B cell (primary cell): ENCODE data around the gene HOXD10. TPM values are rescaled to one million over a fixed set of nuclear protein-coding genes. Genes with fewer than 3 reads are reported as not detected.

Experiments
- ATAC-seq: fragments of 200-7000 bp; cut with Tn5 transposase; one replicate; pipeline ENCODE4 v1.10.0; 2021; ENCODE audit warnings: low read depth, mild to moderate bottlenecking, moderate number of reproducible peaks, moderate library complexity
- CTCF ChIA-PET: fragments of 350-600 bp; sonication (Branson Sonifier 250); formaldehyde crosslinking; loops from one replicate; lab custom pipeline; 2021; ENCODE audit warnings: antibody characterized with exemption, inconsistent platforms; lab: Charles Lee
- POLR2A ChIA-PET: fragments of 350-600 bp; sonication (Branson Sonifier 250); formaldehyde crosslinking; loops from one replicate; lab custom pipeline; 2021; ENCODE audit warnings: antibody characterized with exemption; lab: Charles Lee
- DNase-seq: peaks from one replicate; pipeline ENCODE4 v3.0.0; 2013
- H2AFZ ChIP-seq: 2 replicates; pipeline ENCODE4 v1.6.1; 2012; ENCODE audit warnings: mild to moderate bottlenecking, low read depth, low read length; ENCODE audit not compliant: insufficient read depth, poor library complexity, severe bottlenecking
- H3K27ac ChIP-seq, 2 donors: 1 replicate in 1 of 2; 2 replicates in 1 of 2; pipeline ENCODE4 v1.5.1; 2012 to 2013; ENCODE audit warnings: low read length in 2 of 2, mild to moderate bottlenecking in 2 of 2, moderate library complexity in 1 of 2
- H3K27me3 ChIP-seq, 4 experiments: fragments of 200-600 bp in 1 of 4; sonication (generic) in 1 of 4; replicated peaks in 1 of 4; 1 replicate in 2 of 4; 2 replicates in 2 of 4; pipeline versions ENCODE4 v1.6.1 to v1.7.0; 2013 to 2016; ENCODE audit warnings: low read length in 3 of 4, mild to moderate bottlenecking in 2 of 4, mixed read lengths in 1 of 4, moderate library complexity in 1 of 4; ENCODE audit not compliant: insufficient read depth in 4 of 4, control insufficient read depth in 3 of 4; ENCODE audit errors: control extremely low read depth in 1 of 4
- H3K36me3 ChIP-seq, 2 experiments: replicated peaks in 1 of 2; 1 replicate in 1 of 2; 2 replicates in 1 of 2; pipeline versions ENCODE4 v1.6.1 to v1.7.1; 2013; ENCODE audit warnings: low read length in 1 of 2; ENCODE audit not compliant: insufficient read depth in 2 of 2, control insufficient read depth in 1 of 2; ENCODE audit errors: control extremely low read depth in 1 of 2, extremely low read depth in 1 of 2
- H3K4me1 ChIP-seq, 2 donors: fragments of 200-600 bp in 1 of 2; sonication (generic) in 1 of 2; 1 replicate in 1 of 2; 2 replicates in 1 of 2; pipeline versions ENCODE4 v1.5.1 to v1.6.1; 2013 to 2017; ENCODE audit warnings: low read length in 2 of 2; ENCODE audit not compliant: control insufficient read depth in 2 of 2, insufficient read depth in 2 of 2
- H3K4me2 ChIP-seq: replicated peaks from 2 replicates; pipeline ENCODE3; 2012; ENCODE audit warnings: mild to moderate bottlenecking, low read depth, low read length; ENCODE audit not compliant: poor library complexity, severe bottlenecking
- H3K4me3 ChIP-seq, 5 experiments: fragments of 200-600 bp in 1 of 5; sonication (generic) in 1 of 5; 1 replicate in 3 of 5; 2 replicates in 2 of 5; pipeline versions ENCODE4 v1.5.1 to v1.7.0; 2011 to 2016; ENCODE audit warnings: low read length in 4 of 5, mild to moderate bottlenecking in 4 of 5, low read depth in 2 of 5, control low read depth in 1 of 5, moderate library complexity in 1 of 5; ENCODE audit not compliant: insufficient read depth in 1 of 5; ENCODE audit errors: control extremely low read depth in 1 of 5, extremely low read depth in 1 of 5
- H3K79me2 ChIP-seq: fragments of 200-600 bp; sonication (generic); one replicate; pipeline ENCODE4 v1.6.0; 2016; ENCODE audit warnings: low read length; ENCODE audit not compliant: control insufficient read depth, insufficient read depth
- H3K9ac ChIP-seq: fragments of 200-600 bp; sonication (generic); 2 replicates; pipeline ENCODE4 v1.6.1; 2017; ENCODE audit warnings: mild to moderate bottlenecking, low read length, moderate library complexity
- H3K9me3 ChIP-seq, 3 donors: one replicate each; pipeline versions ENCODE4 v1.6.1 to v1.7.1; 2013; ENCODE audit warnings: low read length in 2 of 3; ENCODE audit not compliant: control insufficient read depth in 2 of 3, insufficient read depth in 1 of 3; ENCODE audit errors: control extremely low read depth in 1 of 3
- H4K20me1 ChIP-seq: 2 replicates; pipeline ENCODE4 v1.6.0; 2012; ENCODE audit warnings: mild to moderate bottlenecking, low read length; ENCODE audit not compliant: insufficient read depth, control insufficient read depth, poor library complexity, severe bottlenecking
- H3K27ac Mint-ChIP-seq: one replicate; pipeline ENCODE4 v1.8.0; 2021; ENCODE audit warnings: mixed read lengths
- H3K27me3 Mint-ChIP-seq: one replicate; pipeline ENCODE4 v1.8.0; 2021; ENCODE audit warnings: mixed read lengths
- H3K4me1 Mint-ChIP-seq: one replicate; pipeline ENCODE4 v1.8.0; 2021; ENCODE audit warnings: mixed read lengths
- H3K4me3 Mint-ChIP-seq: one replicate; pipeline ENCODE4 v1.8.0; 2021; ENCODE audit warnings: mixed read lengths
- H3K9me3 Mint-ChIP-seq: one replicate; pipeline ENCODE4 v1.8.0; 2022; ENCODE audit warnings: mixed read lengths; ENCODE audit not compliant: insufficient read depth
- EZH2 ChIP-seq: IDR thresholded peaks from 2 replicates; pipeline ENCODE4 v1.6.1; 2012; ENCODE audit warnings: borderline replicate concordance, low read depth, mild to moderate bottlenecking, moderate library complexity, low read length; ENCODE audit not compliant: insufficient read depth, poor library complexity, severe bottlenecking
- WGBS: methylation state at CpG from one replicate; pipeline ENCODE4 v1.1.5; 2013; ENCODE audit warnings: missing lambda C conversion rate; ENCODE audit not compliant: insufficient coverage; 5-methylcytosine and 5-hydroxymethylcytosine counted together
- intact Hi-C: fragments of 100-400 bp; cut with micrococcal nuclease; formaldehyde crosslinking; loops from one replicate; pipeline ENCODE4 v1.10.0; 2022
- polyA plus RNA-seq: library from polyadenylated mRNA; depleted of rRNA; stranded (reverse); fragments of >200 nt; gene quantifications from 2 replicates; pipeline ENCODE4 v1.2.3, GENCODE V29; 2012
- total RNA-seq, 2 donors: library from RNA; stranded (reverse); fragments of 120-200 nt in 1 of 2; gene quantifications; 1 replicate in 1 of 2; 2 replicates in 1 of 2; pipeline versions ENCODE4 v1.2.3 to v1.2.4, GENCODE V29; 2013 to 2022
- TF ChIP-seq, protein P1 (sequence below): fragments of 200-600 bp; IDR thresholded peaks from one replicate; pipeline ENCODE4 v1.8.0; 2022; ENCODE audit warnings: antibody characterized with exemption, mild to moderate bottlenecking

The HOXD10 gene
- total and polyA plus RNA-seq, 2 donors (not counting 1 experiment from before 2014, with no cell fraction given), result not detected

DNA sequence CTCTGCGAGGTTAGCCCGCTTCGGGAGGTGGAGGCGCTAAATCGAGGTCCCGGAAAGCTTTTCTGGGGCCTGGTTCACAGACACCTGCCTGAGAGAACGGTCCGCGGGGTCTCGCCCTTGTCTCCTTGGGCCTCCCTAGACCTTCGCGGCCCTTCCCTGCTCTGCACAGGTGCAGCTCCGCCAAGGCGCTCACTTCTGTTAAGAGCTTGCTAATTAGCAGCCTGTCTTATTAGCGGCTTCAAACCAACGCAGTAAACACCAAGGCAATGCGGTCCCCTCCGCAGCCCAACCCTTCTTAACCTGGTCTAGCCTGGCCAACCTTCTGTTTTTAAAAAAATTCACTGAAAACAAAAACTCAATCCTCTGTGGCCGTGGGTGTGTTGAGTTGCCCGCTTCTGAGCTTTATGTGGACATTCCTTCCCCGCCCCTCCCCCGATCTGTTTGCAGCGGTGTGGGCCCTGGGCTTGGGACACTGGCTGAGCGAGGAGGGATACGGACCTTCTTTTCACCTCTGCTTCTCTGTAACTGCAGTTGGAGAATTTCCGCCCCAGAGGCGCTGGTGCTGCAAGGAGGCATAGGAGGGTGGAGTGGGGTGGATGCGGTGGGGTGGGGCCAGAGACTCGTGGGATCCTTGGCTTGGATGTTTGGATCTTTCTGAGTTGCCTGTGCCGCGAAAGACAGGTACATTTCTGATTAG lies 31.4 kb downstream of the HOXD10 start:
- no peak for TF ChIP-seq EZH2
- TF ChIP-seq, protein P1, sequence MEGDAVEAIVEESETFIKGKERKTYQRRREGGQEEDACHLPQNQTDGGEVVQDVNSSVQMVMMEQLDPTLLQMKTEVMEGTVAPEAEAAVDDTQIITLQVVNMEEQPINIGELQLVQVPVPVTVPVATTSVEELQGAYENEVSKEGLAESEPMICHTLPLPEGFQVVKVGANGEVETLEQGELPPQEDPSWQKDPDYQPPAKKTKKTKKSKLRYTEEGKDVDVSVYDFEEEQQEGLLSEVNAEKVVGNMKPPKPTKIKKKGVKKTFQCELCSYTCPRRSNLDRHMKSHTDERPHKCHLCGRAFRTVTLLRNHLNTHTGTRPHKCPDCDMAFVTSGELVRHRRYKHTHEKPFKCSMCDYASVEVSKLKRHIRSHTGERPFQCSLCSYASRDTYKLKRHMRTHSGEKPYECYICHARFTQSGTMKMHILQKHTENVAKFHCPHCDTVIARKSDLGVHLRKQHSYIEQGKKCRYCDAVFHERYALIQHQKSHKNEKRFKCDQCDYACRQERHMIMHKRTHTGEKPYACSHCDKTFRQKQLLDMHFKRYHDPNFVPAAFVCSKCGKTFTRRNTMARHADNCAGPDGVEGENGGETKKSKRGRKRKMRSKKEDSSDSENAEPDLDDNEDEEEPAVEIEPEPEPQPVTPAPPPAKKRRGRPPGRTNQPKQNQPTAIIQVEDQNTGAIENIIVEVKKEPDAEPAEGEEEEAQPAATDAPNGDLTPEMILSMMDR, result no peak
- ATAC-seq (no peak), DNase-seq (peak; percentile 10)
- Mint-ChIP-seq H3K4me3 (no peak overlapping the region), H3K27me3 (peaks cover 76% of the 10 kb centered on the region), H3K4me1 (no peaks in the 10 kb centered on the region), H3K27ac (no peak overlapping the region), H3K9me3 (no peaks in the 10 kb centered on the region)
- ChIA-PET CTCF (no interaction called here), POLR2A (no interaction called here)
- Histone ChIP-seq H3K27me3 (peaks cover 0 to 92% (median 56%) of the 10 kb centered on the region in 4 experiments), H3K9me3 (peaks cover 0 to 25% (median 0%) of the 10 kb centered on the region in 3 donors), H3K4me1 (peaks cover 0 to 4% of the 10 kb centered on the region in 2 donors), H3K4me3 (no peak overlapping the region), H3K4me2 (no peak overlapping the region), H3K9ac (no peak overlapping the region), H3K27ac (no peak overlapping the region), H2AFZ (no peak overlapping the region), H3K36me3 (no peaks in the 10 kb centered on the region), H4K20me1 (no peaks in the 10 kb centered on the region), H3K79me2 (no peaks in the 10 kb centered on the region)
- intact Hi-C loops, result no loop called here
- 16% methylated on average over 24 of the region's 31 CpGs for WGBS

DNA sequence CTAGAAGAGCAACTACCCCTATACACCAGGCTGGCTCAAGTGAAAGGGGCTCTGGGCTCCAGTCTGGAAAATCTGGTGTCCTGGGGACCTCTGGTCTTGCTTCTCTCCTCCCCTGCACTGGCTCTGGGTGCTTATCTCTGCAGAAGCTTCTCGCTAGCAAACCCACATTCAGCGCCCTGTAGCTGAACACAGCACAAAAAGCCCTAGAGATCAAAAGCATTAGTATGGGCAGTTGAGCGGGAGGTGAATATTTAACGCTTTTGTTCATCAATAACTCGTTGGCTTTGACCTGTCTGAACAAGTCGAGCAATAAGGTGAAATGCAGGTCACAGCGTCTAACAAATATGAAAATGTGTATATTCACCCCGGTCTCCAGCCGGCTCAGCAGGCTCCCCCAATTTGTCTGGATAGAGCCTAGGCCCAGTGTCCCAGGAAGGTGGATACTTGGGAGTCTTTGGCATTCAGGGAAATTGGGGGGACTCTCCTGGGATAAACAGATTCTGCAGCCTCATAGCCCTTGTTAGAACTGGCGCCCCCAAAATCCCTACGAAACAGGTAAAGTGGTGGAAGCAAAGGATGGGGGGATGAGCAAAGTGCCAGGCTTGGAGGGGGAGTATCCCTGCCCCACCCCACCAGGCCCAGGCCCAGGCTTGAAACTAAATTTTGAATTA lies 32.3 kb downstream of the HOXD10 start:
- Histone ChIP-seq H3K79me2 (no peaks in the 10 kb centered on the region), H3K36me3 (no peaks in the 10 kb centered on the region), H4K20me1 (no peaks in the 10 kb centered on the region), H3K4me3 (no peak overlapping the region), H3K4me2 (no peak overlapping the region), H3K27ac (no peak overlapping the region), H3K9ac (no peak overlapping the region), H3K9me3 (peaks cover 0 to 25% (median 0%) of the 10 kb centered on the region in 3 donors), H3K4me1 (peaks cover 0 to 4% of the 10 kb centered on the region in 2 donors), H2AFZ (no peak overlapping the region), H3K27me3 (peaks cover 0 to 88% (median 51%) of the 10 kb centered on the region in 4 experiments)
- CTCF ChIA-PET, result no interaction called here
- TF ChIP-seq EZH2, result no peak
- TF ChIP-seq, protein P1, result no peak
- ATAC-seq (no peak), DNase-seq (no peak)
- intact Hi-C loops, result no loop called here
- no peak overlapping the region for H3K27ac Mint-ChIP-seq
- no peak overlapping the region for H3K4me3 Mint-ChIP-seq
- POLR2A ChIA-PET, result no interaction called here
- 46% methylated on average over 4 of the region's 11 CpGs for WGBS
- no peaks in the 10 kb centered on the region for H3K4me1 Mint-ChIP-seq
- no peaks in the 10 kb centered on the region for H3K9me3 Mint-ChIP-seq
- peaks cover 76% of the 10 kb centered on the region for H3K27me3 Mint-ChIP-seq
